Suppressor macrophage (primary cell): ENCODE data around the gene DSC3.
"Not testable (repeated sequence)": the region's sequence is repeated elsewhere in the genome, so short reads cannot be mapped to it uniquely, and the experiment has no call there.

Experiments used
- DNase-seq, 4 experiments: peaks; one replicate each; pipeline ENCODE4 v3.0.0-alpha.2; 2020 to 2022

The DSC3 gene

GRCh38 chr18:31040686-31041270 is 1.8 kb downstream of the DSC3 start:
- no peak for DNase-seq

- DNase-seq, result no peak
Observed at GRCh38 chr18:31039426-31039825, 3.1 kb downstream of the DSC3 start.

DNA sequence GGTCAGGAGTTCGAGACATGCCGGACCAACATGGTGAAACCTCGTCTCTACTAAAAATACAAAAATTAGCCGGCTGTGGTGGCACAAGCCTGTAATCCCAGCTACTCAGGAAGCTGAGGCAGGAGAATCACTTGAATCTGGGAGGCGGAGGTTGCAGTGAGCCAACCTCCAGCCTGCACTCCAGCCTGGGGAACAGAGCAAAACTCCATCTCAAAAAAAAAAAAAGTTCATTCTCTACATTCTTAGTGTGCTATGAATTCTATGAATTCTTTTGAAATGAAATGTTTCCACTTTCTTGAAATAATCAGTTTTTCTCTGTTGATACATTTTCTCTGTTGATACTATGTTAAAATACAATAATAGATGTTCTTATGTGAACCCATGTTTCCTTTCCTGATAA is 4.9 kb downstream of the DSC3 start:
- DNase-seq, result not testable (repeated sequence)

DNA sequence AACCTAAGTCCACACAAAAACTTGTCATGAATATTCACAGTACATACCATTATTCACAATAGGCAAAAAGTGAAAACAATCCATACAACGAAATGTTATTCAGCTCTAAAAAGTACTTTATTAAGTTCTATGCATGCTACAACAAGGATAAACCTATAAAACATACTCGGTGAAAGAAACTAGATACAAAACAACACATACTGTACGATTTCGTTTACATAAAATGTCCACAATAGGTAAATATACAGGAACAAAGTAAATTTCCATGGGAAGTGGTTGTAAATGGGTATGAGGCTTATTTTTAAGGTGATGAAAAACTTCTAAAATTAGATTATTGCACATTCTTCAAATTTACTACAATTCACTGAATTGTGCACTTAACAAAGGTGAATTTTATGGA is 8.0 kb downstream of the DSC3 start:
- DNase-seq, result no peak

DNA sequence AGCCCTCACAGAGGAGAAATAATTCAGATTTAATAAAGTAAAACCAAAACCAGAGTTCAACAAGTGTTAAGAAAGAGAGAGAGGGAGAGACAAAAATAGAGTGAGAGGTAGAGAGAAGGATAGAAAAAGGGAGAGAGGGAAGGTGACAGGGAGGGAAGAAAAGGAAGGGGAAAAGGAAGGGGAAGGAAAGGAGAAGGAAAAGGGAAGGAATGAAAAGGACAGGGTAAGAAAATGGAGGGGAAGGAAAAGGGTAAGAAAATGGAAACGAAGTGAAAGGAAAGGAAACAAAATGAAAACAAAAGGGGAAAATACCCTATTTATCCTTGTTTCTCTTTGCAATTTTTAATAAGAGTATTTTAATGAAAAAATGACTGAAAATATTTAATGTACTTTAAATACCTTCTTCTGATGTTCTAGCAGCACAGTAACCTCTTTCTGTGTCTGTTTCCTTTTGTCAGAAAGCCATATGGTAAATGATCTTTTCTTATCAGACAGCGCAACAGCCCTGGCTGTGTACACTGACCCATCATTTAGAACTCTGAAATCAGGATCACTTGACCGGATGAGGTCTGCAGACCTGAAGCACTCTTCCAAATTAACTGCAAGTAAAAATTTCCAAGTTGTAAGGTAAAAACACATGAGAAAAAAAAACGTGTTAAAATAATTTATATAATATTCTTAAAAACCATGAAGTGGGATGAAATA is 11.8 kb downstream of the DSC3 start:
- DNase-seq, result no peak

DNA sequence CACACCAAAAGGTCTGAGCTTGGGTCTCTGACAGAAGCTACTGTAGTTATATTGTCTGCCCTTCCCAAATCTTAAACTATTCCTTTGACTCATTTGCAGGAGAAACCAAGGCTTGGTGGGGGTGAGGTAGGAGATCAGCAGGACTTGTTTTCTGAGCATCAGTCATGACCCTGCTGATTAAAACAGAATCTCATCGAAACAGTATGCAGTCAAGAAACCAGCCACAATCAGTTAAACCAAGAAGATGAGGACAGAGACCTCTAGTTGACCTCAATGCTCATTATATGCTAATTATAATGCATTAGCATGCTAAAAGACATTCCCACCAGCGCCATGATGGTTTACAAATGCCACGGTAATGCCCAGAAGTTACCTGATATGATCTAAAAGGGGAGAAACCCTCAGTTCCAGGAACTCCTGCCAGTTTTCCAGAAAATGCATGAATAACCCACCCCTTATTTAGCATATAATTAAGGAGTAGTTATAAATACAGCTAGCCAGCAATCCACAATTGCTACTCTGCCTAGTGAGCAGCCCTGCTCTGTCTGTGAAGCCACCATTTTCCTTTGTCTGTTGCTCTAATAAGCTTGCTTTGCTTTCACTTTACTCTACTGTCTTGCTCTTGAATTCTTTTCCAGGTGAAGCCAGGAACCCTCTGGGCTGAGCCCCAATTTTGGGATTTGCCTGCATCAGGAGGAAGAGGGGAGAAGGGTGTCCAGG is 26.7 kb downstream of the DSC3 start:
- no peak for DNase-seq

DNA sequence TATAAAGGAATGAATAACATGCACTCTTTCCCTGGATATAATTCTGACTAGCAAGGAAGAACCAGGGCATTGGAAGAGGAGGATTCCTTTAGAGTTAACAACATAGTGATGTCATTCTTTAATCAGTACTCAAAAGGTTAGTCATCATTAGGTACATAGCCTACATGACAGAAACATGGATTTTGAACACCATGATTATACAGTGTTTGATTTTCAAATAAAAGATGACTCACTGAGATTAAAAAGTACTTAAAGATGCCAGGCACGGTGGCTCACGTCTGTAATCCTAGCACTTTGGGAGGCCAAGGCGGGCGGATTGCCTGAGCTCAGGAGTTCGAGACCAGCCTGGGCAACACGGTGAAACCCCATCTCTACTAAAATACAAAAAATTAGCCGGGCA is 31.1 kb downstream of the DSC3 start:
- not testable (repeated sequence) for DNase-seq

GRCh38 chr18:31010601-31011000 is 31.9 kb downstream of the DSC3 start:
- DNase-seq, result no peak

GRCh38 chr18:30999887-31000628 is 42.5 kb downstream of the DSC3 start:
- DNase-seq, result no peak

- DNase-seq, result peak in 3 of 4 experiments; percentile 11 to 35 (median 23)
Observed at GRCh38 chr18:30999186-30999585, 43.4 kb downstream of the DSC3 start.

- DNase-seq, result no peak
Observed at GRCh38 chr18:30997223-30997622, 45.3 kb downstream of the DSC3 start.

DNA sequence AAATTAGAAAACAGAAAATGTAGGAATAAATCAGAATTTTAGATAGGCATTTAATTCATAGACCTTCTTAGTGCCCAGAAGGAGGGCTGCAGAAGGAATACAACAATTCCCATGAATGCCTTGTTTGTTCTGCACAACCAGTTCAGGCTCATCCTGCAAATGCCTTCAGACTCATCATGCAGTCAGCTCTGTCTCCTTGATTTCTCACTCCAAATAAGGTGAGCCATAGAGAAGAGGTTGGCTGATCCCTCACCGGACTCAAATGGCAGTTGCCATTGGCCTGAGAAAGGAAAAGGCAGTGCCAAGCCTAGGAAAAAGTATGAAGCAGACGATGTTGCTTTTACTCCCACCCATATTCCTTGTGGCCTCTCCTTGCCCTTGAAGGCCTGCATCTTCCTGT is 50.3 kb downstream of the DSC3 start:
- DNase-seq, result no peak

DNA sequence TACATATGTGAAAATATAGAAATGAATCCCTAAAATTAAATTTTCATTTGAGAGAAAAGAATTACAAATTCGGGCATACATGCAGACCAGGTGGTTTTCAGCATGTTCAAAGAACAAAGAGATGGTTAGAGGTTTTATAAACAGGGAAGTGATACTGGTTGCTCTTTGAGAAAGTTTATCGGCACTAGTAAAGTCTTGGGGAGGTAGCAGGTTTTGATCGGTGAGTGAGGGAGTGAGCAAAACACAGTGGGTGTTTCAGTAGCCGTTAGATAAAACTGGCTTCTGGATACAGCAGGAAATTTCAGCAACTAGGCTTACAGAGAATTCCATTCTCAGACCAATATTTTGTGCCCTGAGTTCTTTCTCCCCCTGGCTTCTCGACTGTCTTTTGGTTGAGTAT is 51.1 kb downstream of the DSC3 start:
- no peak for DNase-seq

GRCh38 chr18:30989141-30989540 is 53.4 kb downstream of the DSC3 start:
- no peak for DNase-seq

GRCh38 chr18:30988440-30988839 is 54.1 kb downstream of the DSC3 start:
- DNase-seq, result no peak

DNA sequence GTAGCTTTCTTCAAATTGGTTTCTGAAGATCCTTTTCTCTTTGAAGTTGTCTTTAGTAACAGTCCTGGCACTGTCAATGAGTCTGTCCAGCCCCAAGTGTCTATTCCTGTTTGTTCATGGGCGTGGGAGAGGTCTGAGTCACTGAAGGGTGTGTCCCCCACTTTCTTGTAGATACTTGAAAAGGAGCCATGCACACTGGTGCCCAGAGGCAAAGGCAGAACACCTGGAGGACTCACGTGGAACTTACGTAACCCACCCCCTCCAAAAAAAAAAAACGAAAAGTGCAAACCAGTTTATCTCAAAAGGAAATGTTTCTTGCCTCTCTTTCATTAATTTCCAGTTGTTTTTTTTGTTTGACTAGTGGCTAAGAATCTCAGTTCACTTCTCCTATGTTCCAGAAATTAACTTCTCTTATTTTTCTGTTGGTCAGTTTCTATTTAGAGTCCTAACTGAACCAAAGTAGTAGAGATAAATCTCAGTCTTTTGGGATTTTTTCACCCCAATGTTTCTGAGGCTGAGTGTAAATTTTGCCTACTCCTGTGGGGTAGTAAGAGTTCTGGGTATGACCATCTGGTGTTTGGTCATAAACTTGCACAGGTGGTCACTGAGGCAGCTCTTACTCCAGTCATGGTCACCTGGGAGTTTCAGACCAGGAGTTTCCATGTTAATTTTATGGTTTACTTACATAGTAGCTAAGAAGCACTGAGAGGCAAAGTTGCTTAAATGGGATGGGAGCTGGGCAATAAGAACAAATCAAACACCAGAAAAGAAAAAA is 54.9 kb downstream of the DSC3 start:
- peak in 3 of 4 experiments; percentile 7 to 10 (median 10) for DNase-seq

- DNase-seq, result no peak
Observed at GRCh38 chr18:30985753-30986152, 56.8 kb downstream of the DSC3 start.

GRCh38 chr18:30982285-30982992 is 60.1 kb downstream of the DSC3 start:
- no peak for DNase-seq

GRCh38 chr18:30978091-30978490 is 64.5 kb downstream of the DSC3 start:
- DNase-seq, result not testable (repeated sequence)

- DNase-seq, result peak in 3 of 4 experiments; percentile 11 to 72 (median 60)
Observed at GRCh38 chr18:30971338-30971956, 71.1 kb downstream of the DSC3 start.

- peak in 3 of 4 experiments; percentile 14 to 26 (median 20) for DNase-seq
Observed at GRCh38 chr18:30970196-30970816, 72.2 kb downstream of the DSC3 start.
